Measurements from ENCODE around the gene ZNF697.

DNA sequence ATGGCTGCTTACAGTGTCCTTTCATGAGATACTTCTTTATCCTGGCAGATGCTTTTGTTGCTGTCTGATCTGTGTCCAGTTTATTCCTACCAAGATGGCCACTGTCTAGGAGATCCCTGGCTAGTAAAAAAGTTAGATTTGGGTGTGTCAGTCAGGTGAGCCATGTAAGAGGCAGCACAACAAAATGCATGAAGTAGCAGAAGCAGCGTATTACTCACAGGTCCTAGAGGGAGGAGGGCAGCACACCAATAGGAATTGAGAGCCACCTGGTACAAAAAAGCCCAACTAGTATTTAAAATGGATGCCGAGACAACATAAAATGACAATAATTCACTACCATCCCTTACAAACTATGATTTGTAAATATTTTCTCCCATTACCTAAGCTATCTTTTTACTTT is 22.8 kb upstream of the ZNF697 start:
- TF ChIP-seq, protein P1, sequence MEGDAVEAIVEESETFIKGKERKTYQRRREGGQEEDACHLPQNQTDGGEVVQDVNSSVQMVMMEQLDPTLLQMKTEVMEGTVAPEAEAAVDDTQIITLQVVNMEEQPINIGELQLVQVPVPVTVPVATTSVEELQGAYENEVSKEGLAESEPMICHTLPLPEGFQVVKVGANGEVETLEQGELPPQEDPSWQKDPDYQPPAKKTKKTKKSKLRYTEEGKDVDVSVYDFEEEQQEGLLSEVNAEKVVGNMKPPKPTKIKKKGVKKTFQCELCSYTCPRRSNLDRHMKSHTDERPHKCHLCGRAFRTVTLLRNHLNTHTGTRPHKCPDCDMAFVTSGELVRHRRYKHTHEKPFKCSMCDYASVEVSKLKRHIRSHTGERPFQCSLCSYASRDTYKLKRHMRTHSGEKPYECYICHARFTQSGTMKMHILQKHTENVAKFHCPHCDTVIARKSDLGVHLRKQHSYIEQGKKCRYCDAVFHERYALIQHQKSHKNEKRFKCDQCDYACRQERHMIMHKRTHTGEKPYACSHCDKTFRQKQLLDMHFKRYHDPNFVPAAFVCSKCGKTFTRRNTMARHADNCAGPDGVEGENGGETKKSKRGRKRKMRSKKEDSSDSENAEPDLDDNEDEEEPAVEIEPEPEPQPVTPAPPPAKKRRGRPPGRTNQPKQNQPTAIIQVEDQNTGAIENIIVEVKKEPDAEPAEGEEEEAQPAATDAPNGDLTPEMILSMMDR (IDR thresholded peaks at IDR 0.05; ENCODE audit: insufficient read depth, low read length, poor library complexity, severe bottlenecking), result no peak
- no peak for TF ChIP-seq EZH2phosphoT487 (conservative IDR thresholded peaks at IDR 0.05; ENCODE audit: low read length)

Data from SU-DHL-6 (cell line).